Ovary (tissue), 9 donors: ENCODE data around the gene CENPV. TPM values are rescaled to one million over a fixed set of nuclear protein-coding genes. Genes with fewer than 3 reads are reported as not detected.

Experiments used
- DNase-seq, 5 donors: peaks; one replicate each; pipeline ENCODE4 v3.0.0-alpha.2; 2019 to 2020
- H3K27ac ChIP-seq, 2 donors: fragments of 200-600 bp; one replicate each; pipeline versions ENCODE4 v1.5.1 to v1.8.0; 2019 to 2022
- H3K27me3 ChIP-seq: fragments of 200-600 bp; one replicate; pipeline ENCODE4 v1.8.0; 2022
- H3K36me3 ChIP-seq: fragments of 200-600 bp; sonication (generic); one replicate; pipeline ENCODE4 v1.5.1; 2019
- H3K4me1 ChIP-seq: one replicate; pipeline ENCODE4 v1.8.1; 2013; ENCODE audit warnings: mild to moderate bottlenecking, moderate library complexity; ENCODE audit not compliant: insufficient read depth
- H3K4me3 ChIP-seq: fragments of 200-600 bp; sonication (generic); one replicate; pipeline ENCODE4 v1.5.1; 2017
- H3K9me3 ChIP-seq, 2 donors: fragments of 200-600 bp in 1 of 2; sonication (generic) in 1 of 2; one replicate each; pipeline versions ENCODE4 v1.5.1 to v1.8.1; 2013 to 2019; ENCODE audit warnings: mild to moderate bottlenecking in 1 of 2, moderate library complexity in 1 of 2
- EP300 ChIP-seq: sonication (generic); formaldehyde crosslinking; IDR thresholded peaks from one replicate; pipeline ENCODE4 v1.6.1; 2017; ENCODE audit warnings: antibody characterized with exemption
- POLR2A ChIP-seq: fragments of 450-650 bp; IDR thresholded peaks from one replicate; pipeline ENCODE4 v1.6.1; 2017; ENCODE audit warnings: antibody characterized with exemption, mild to moderate bottlenecking, moderate library complexity
- WGBS, 3 donors: extraction: QIAGEN DNeasy Blood & Tissue Kit in 1 of 3; methylation state at CpG; one replicate each; pipeline versions ENCODE4 v1.1.5 to v1.1.7; 2013 to 2017; 5-methylcytosine and 5-hydroxymethylcytosine counted together
- intact Hi-C, 4 donors: fragments of 100-400 bp; cut with DNase I; formaldehyde crosslinking; loops; one replicate each; pipeline versions ENCODE4 v1.11.0 to v1.15.1; 2022 to 2023
- polyA plus RNA-seq, 2 donors: library from polyadenylated mRNA; stranded (reverse); fragments of 200-250 nt in 1 of 2; fragments of 350-450 nt in 1 of 2; fragmentation: Illumina TruSeq in 1 of 2; extraction: RNeasy Lipid Tissue Mini Kit (QIAGEN cat#74804) in 1 of 2; gene quantifications; one replicate each; pipeline ENCODE4 v1.2.3, GENCODE V29; 2013 to 2014
- total RNA-seq, 7 donors: library from RNA; depleted of rRNA in 2 of 7; stranded (reverse); fragments of >200 nt in 2 of 7; fragmentation: NEBNext Ultra II Directional in 3 of 7; extraction: Animal tissue kit (Norgen Biotek cat#: 25700) in 3 of 7; gene quantifications; one replicate each; pipeline versions ENCODE4 v1.1.0 to v1.2.4, GENCODE V29; 2016 to 2023
- TF ChIP-seq, protein P1 (sequence below), 3 donors: fragments of 450-650 bp in 2 of 3; fragments of 200-600 bp in 1 of 3; IDR thresholded peaks; one replicate each; pipeline versions ENCODE4 v1.5.1 to v1.8.0; 2016 to 2022; ENCODE audit warnings: antibody characterized with exemption in 3 of 3, mild to moderate bottlenecking in 1 of 3
- donor health status: DM: no; HTN: no; CAD: no; lungs with moderate emphysema.
- donor health status: DM: no; HTN: no; CAD: no.
- donor health status: Bipolar disorder and iron deficiency.
- donor health status: DM: yes; HTN: yes; CAD: no.
- donor health status: DM: no; HTN: no; CAD: no.
- donor health status: DM: yes; HTN: yes; CAD: no.

Gene CENPV
- total and polyA plus RNA-seq, 9 donors, result 18.8 to 38.9 (median 33.2) TPM

DNA sequence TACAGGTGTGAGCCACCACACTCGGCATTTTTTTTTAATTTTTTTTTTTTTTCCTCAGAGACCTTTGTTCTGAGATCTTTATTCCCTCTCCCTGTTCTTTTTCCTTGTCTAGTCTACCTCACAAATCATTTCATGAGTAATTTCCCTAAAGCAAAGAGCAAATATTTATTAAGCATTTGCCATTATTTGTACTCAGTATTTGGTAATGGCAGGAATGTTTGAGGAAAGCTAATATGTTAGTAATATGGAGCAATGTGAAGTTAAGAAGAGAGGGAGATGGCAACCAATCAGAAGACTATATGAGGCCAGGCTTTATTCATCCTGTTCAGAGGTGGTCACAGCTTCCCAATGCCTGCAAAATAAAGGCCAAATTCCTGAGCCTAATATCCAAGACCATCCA lies 13.3 kb downstream of the CENPV start:
- intact Hi-C loops, result no loop called here
- WGBS, 3 donors, result 90 to 100% (median 90%) methylated on average over 1 of the region's 1 CpG
- no peaks in the 10 kb centered on the region for H3K27me3 ChIP-seq
- TF ChIP-seq EP300, result no peak
- no peak for TF ChIP-seq POLR2A
- TF ChIP-seq, protein P1, sequence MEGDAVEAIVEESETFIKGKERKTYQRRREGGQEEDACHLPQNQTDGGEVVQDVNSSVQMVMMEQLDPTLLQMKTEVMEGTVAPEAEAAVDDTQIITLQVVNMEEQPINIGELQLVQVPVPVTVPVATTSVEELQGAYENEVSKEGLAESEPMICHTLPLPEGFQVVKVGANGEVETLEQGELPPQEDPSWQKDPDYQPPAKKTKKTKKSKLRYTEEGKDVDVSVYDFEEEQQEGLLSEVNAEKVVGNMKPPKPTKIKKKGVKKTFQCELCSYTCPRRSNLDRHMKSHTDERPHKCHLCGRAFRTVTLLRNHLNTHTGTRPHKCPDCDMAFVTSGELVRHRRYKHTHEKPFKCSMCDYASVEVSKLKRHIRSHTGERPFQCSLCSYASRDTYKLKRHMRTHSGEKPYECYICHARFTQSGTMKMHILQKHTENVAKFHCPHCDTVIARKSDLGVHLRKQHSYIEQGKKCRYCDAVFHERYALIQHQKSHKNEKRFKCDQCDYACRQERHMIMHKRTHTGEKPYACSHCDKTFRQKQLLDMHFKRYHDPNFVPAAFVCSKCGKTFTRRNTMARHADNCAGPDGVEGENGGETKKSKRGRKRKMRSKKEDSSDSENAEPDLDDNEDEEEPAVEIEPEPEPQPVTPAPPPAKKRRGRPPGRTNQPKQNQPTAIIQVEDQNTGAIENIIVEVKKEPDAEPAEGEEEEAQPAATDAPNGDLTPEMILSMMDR (IDR thresholded peaks at IDR 0.05), result no peak
- no peaks in the 10 kb centered on the region for H3K36me3 ChIP-seq
- no peak for DNase-seq
- no peak overlapping the region for H3K4me3 ChIP-seq
- H3K4me1 ChIP-seq, result no peaks in the 10 kb centered on the region
- H3K9me3 ChIP-seq, result no peaks in the 10 kb centered on the region
- H3K27ac ChIP-seq, result no peak overlapping the region

DNA sequence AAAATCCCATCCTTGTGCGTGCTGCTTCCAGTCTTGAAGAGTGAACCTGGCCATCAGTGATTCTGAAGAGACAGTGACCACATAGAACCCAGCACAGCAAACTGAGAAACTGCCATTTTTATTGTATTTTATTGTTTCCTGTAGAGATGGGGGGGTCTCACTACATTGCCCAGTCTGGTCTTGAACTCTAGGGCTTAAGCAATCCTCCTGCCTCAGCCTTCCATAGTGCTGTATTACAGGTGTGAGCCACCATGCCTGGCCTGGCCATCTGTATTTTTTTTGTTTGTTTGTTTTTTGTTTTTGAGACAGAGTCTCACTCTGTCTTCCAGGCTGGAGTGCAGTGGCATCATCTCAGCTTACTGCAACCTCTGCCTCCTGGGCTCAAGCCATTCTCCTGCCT lies 13.9 kb downstream of the CENPV start:
- Histone ChIP-seq H3K27me3 (no peaks in the 10 kb centered on the region), H3K36me3 (no peaks in the 10 kb centered on the region), H3K9me3 (no peaks in the 10 kb centered on the region), H3K27ac (no peak overlapping the region), H3K4me3 (no peak overlapping the region), H3K4me1 (no peaks in the 10 kb centered on the region)
- no peak for DNase-seq
- intact Hi-C loops, result no loop called here
- 94 to 96% (median 95%) methylated on average over 1 of the region's 1 CpG for WGBS, 3 donors
- TF ChIP-seq EP300 (no peak), POLR2A (no peak)
- TF ChIP-seq, protein P1 (IDR thresholded peaks at IDR 0.05), result no peak

DNA sequence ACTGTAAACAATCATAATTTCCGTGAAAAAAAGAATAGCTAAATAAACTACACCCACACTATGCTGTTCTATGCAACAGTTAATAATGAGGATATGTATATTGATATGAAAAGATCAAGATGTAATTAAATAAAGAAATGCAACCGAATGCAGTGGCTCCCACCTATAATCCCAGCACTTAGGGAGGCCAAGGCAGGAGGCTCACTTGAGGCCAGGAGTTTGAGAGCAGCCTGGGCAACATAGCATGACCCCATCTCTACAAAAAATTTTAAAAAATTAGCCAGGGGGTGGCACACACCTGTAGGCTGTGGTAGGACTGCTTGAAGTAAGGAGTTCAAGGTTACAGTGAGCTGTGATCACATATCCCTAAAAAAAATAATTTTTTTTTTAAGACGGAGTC lies 14.9 kb downstream of the CENPV start:
- no peak for DNase-seq
- Histone ChIP-seq H3K36me3 (no peaks in the 10 kb centered on the region), H3K4me3 (no peak overlapping the region), H3K27me3 (no peaks in the 10 kb centered on the region), H3K27ac (no peak overlapping the region), H3K9me3 (no peaks in the 10 kb centered on the region), H3K4me1 (no peaks in the 10 kb centered on the region)
- 75 to 87% (median 87%) methylated on average over 3 of the region's 3 CpGs for WGBS, 3 donors
- TF ChIP-seq, protein P1 (IDR thresholded peaks at IDR 0.05), result no peak
- TF ChIP-seq POLR2A, result no peak
- no peak for TF ChIP-seq EP300
- intact Hi-C loops, result no loop called here

DNA sequence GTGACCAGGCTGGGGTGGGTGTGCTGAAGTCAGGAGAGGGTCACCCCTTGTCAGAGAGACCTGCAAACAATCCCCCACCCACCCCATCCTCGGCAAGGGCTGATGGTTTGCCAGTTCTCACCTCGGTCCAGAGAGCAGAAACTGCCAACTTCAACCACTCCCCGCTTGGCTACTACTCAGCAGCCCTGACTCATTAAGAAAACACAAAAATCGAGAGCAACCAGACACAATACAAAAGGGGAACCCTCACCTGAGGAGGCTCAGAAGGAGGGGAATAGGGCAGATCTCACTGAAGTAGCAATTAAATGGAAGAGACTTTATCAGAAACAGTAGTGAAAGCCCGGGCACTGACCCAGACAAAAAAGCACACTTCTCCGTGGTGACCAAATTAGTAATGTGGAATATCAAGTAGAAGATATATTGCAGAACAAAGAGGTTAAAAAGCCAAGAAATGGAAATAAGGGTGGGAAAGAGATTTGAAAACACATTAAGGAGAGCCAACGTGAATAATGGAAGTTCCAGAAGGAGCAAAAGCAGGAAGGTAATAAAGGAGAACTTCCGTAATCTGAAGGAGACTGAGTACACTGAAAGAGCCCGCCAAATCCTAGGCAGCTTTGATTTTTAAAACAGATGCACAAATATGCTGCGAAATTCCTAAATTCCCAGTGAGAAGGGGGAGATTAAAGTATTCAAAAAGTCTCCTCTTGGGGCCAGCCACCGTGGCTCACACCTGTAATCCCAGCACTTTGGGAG lies 23.6 kb downstream of the CENPV start:
- Histone ChIP-seq H3K27ac (no peak overlapping the region), H3K4me1 (peaks cover 1% of the 10 kb centered on the region), H3K9me3 (no peaks in the 10 kb centered on the region), H3K4me3 (no peak overlapping the region), H3K27me3 (no peaks in the 10 kb centered on the region), H3K36me3 (no peaks in the 10 kb centered on the region)
- 31 to 34% (median 34%) methylated on average over 11 of the region's 11 CpGs for WGBS, 3 donors
- intact Hi-C loops, result no loop called here
- TF ChIP-seq, protein P1 (IDR thresholded peaks at IDR 0.05), result no peak
- TF ChIP-seq POLR2A, result no peak
- no peak for TF ChIP-seq EP300
- DNase-seq, result peak; percentile 17 to 44 (median 37)
